GM21526 (cell line): ENCODE data around the gene FUBP3.

Experiments
- ATAC-seq: cut with Tn5 transposase; IDR thresholded peaks from one replicate; pipeline ENCODE4 v1.9.1; 2021; ENCODE audit warnings: moderate library complexity; ENCODE audit not compliant: unreplicated experiment, low FRiP score

FUBP3 gene

GRCh38 chr9:130606887-130607600 lies 27.7 kb downstream of the FUBP3 start:
- ATAC-seq = no peak

DNA sequence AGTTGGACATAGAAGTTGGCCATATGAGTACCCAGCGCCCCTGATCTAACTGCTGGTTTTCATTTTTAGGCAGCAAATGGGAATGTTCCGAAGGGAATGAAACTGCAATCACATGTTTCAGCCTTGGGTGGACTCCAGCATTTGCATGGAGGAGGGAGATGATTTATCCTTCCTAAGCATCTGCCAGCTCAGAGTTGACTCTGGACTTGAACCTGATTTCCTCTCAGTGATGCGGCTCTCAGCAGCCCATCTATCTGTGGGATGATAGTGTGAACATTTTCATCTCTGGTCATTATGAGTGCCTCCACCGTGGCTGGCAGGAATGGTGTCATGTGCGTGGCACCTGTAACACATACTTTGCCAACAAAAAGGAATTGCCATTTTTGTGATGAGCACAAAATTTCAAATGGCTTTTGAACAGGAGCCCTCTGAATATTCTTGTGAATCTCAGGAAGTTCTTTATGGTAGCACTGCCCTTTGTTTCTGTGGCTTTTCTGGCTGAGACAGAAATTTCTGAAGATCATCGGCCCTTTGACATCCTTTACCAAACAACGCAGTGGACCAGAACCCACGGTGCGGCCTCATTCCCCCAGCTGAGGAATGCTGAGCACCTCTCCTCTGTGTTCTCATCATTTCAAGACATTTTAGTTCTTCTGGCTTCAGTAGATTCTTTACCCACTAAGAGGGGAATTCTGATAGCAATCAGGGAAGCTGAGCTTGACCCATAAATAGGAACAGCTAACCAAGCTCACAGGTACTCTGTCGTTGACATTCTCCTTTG lies 28.5 kb downstream of the FUBP3 start:
- no peak for ATAC-seq

DNA sequence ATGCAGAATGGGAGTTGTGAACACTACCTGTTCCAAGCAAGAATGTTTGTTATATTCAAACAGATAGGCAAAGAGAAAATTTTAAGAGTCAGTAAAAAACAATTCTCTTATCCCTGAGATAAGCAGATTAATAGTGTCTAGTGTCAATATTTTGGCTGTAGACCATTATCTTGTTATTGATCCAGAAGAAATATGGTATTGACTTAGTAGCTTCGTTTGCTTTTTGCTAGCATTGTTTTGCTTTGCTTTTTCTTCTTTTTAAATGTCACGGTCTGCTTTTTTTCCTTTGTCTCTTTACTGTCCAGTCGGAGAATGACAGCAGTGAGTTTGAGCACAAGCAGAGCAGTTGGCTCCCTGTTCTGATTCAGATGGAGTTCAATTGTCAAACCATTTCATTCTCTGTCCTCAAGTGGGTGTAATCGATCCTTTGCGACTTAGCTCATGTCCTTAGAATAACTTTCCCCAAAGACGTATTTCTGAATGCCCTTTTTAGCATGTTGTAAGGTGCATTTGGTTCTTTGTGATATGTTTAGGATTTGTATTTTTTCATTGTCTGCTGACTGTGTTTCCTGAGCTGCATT lies 29.3 kb downstream of the FUBP3 start:
- no peak for ATAC-seq

DNA sequence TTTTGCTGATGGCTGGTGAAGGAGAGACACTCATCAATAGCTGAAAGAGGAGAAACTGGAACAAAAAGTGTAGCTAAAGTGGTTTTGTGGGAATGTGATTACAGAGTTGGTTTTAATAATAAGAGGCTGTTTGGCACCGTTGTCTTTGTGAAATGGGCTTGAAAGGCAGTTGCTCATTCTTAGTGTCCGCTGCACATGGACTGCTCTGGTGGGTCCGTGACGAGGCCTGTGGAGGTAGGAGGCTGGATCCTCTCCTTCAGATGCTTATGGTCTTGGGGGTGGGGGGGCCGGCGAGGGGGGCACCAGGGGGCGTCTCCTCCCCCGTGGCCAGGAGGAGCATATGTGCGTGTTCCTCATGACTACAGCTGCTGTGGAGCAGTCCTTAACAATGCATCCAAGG lies 29.8 kb downstream of the FUBP3 start:
- ATAC-seq = no peak

DNA sequence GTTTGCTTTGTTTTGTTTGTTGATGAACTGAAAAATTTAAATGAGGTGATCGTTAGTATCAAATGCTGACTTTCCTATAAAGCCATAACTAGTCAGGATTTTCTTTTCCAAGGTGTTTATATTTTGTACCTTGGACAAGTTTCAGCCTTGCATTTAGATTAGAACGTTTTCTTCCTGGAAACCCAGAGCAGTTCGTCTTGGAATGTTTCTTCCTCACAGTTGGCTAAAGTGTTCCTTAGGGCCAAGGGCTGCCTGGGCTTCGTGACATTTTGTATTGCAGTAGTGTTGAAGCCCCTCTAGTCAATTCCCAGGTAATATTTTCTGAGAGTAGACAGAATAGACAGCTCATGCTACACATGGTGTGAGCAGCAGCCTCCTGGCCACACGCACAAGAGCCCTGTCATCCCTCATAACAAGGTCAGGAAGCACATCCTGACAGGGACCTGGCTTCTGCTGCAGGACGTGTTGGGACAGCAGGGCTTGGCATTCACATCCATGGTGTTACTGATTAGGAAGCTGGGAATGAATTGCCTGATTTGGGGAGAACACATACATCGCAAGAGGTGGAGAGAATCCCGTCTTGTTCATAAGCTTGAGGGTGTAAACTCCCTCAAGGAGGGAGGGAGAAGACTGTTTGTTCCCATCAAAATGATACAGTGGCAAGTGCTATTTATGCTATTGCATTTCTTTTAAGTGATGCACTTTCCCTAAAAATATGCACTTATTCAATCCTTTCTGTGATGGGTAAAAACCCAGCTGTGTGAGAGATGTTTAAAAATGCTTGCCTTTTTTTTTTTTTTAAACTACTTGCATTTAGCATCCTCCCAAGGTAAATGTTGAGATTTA lies 31.7 kb downstream of the FUBP3 start:
- no peak for ATAC-seq

- ATAC-seq = no peak
Observed at GRCh38 chr9:130616451-130616850, 37.1 kb downstream of the FUBP3 start.

- no peak for ATAC-seq
Observed at GRCh38 chr9:130623466-130623865, 44.1 kb downstream of the FUBP3 start.

GRCh38 chr9:130624154-130624553 lies 44.8 kb downstream of the FUBP3 start:
- ATAC-seq = no peak

DNA sequence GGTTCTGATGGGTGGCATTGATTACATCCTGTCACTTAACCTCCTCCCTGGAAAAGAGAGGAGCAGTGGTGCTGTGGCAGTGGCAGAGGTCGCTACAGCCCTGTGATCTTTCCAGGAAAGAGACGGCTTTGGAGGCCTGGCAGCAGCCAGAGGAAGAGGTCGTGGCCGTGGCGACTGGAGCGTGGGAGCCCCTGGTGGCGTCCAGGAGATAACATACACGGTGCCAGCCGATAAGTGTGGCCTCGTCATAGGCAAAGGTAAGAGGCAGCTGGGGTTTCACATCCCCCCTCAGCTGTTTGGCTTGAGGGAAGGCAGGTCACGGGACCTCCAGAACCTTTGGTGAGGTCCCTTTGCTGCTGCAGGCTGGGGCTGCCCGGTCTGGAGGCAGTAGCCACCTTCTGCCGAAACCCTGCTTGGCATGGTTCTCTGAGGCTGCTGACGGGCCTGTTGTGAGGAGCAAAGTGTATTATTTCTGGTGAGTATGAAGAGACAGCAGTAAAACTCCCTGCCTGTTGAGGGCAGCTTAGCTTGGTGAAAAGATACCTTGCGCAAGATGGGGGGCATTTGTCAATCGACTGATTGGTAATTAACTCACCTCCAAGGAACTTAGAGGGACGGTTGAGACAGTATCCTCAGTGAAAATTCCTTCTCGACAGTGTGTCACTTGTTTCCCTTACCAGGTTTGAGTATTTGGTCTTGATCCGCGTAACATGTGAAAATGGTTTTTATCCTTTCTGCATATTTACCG lies 47.0 kb downstream of the FUBP3 start:
- no peak for ATAC-seq

DNA sequence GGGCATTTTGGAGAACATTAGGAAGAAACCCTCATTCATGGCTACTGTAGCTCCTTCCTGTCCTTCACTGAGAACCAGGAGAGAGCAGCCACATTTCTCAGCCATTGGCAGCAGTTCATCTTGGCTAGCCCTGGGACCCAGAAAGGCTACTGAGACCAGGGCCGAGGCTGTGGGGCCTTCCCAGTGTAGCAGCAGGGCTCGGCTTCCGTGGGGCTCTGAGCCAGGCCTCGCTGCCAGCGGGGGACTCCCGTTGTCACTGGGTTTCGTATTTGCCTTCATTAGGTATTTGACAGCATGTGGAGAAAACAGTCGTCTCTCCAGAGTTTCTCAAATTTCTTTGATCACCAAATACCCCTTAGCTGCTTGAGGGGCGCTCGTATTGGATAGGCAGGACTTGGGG lies 47.7 kb downstream of the FUBP3 start:
- no peak for ATAC-seq

- no peak for ATAC-seq
Observed at GRCh38 chr9:130627896-130628792, 48.8 kb downstream of the FUBP3 start.

- ATAC-seq = no peak
Observed at GRCh38 chr9:130629443-130630070, 50.2 kb downstream of the FUBP3 start.

- ATAC-seq = no peak
Observed at GRCh38 chr9:130630071-130630450, 50.7 kb downstream of the FUBP3 start.

DNA sequence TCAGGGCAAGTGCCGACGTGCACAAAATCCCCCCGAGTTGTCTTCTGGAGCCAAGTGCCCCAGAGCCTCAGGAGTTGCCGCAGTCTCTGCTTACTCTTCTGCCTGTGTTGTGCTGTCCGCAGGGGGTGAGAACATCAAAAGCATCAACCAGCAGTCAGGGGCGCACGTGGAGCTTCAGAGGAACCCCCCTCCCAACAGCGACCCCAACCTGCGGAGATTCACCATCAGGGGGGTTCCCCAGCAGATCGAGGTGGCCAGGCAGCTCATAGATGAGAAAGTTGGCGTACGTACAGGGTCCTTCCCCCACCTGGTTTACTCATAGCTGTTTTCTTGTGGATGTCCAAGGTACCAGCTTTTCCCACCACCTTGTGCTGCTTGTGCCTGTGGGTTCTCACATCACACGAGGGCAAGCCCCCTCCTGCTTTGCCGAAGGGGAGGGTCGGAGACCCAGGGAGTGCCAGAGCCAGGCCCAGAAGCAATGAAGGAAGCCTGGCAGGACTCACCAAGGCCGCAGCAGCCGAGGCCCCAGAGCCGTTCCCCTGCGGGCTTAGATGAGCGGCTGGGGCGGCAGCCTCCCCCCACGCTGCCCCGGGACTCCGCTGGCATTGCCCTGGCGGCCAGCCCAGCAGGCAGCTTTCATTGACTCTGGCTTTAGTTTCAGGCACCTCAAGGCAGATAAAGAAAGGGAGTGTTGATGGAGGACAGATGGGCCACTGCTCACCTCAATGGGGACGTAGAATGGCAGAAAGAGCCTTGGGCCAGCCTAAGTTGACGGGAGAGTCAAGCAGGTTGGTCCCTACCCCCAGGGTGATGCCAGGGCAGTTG lies 51.3 kb downstream of the FUBP3 start:
- ATAC-seq = no peak

- no peak for ATAC-seq
Observed at GRCh38 chr9:130631331-130632080, 52.1 kb downstream of the FUBP3 start.

- ATAC-seq = no peak
Observed at GRCh38 chr9:130632081-130632710, 52.8 kb downstream of the FUBP3 start.

GRCh38 chr9:130632841-130633240 lies 53.5 kb downstream of the FUBP3 start:
- ATAC-seq = no peak
